DMS53 treated with DMSO at 0.1 percent for 48 hours (cell line): ENCODE data around the gene C1orf167.

ENCODE experiments used
- DNase-seq: peaks from one replicate; lab custom pipeline; 2025; ENCODE audit not compliant: unreplicated experiment; lab: John Stamatoyannopoulos, UW

C1orf167 gene

DNA sequence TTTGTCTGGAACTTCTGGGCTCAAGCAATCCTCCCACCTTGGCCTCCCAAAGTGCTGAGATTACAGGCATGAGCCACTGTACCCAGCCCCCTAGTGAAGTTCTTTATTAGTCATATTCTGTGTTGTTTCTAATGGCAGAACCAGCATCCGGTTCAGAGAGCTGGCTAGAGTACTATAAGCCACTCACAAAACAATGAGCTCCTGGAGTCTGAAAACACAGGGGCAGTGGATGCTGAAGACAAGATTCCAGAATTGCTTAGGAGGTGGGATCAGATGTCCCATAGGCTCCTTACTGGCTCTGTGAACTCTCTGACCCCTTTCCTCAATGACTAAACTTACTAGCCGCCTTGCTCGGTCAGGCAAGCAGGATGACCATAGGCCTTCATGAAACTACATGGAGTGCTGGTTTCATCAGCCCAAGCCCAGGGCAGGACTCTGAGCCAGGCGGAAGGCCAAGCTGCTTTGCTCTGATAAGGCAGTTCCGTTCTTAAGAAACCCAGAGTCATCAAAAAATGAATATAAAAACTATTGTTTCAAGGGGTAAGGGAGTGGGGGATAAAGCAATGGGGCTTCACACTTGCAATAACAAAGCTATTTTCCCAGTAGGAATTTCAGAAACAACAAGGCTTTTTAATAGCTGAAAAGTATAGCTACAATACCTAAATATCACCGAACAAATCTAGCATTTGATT, 35.7 kb downstream of the C1orf167 start:
- DNase-seq, result no peak

DNA sequence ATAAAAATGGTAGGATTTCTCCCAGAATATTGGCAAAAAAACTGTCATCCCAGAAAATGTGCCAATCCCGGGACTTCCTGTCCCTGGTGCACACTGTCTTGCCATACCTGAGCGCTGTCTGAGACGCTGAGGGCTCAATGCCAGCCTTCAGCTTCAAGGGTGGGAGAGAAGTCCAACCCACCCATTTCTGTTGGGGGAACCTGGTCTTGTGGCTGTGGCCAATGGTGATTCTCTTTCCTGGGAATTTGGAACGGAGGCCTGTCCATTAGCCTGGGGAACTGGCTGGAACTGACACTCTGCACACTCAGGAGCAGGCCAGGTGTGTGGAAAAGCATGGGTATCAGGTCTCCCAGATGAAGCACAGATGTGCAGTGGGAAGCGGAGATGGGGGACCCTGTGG, 37.1 kb downstream of the C1orf167 start:
- DNase-seq, result no peak

DNA sequence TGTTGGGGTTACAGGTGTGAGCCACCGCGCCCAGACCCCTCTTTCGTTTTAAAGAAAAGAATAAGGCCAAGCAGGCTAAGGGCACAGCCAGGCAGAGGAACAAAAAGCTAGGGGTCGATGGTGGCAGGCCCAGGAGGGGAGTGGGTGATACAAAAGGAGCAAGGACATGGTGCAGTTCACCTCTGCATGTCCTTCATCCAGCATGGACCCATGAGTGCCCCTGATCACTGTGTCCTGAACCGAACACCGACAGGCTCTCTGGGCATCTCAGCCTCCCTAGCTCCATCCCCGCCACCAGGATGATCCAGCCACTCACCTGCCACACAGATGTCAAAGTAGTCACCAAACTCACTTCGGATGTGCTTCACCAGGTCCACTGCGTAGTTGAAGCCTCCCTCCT, 37.9 kb downstream of the C1orf167 start:
- DNase-seq, result no peak

DNA sequence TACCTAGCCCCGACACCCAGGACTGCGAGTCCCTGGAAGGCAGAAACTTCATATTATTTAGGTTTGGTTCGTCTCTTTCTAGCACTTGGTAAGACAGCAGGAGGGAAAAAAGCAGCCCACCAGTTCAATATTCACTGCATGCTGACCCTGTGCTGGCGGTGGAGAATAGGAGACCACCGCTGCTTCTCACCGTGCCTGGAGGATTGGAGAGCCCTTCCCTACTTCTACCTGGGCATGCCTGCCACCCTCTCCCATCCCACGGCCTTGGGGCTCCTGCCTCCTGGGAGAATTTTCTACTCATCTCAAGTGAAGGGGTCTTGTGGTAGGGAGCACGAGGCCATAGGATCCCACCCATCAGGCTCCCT, 38.4 kb downstream of the C1orf167 start:
- DNase-seq, result no peak

DNA sequence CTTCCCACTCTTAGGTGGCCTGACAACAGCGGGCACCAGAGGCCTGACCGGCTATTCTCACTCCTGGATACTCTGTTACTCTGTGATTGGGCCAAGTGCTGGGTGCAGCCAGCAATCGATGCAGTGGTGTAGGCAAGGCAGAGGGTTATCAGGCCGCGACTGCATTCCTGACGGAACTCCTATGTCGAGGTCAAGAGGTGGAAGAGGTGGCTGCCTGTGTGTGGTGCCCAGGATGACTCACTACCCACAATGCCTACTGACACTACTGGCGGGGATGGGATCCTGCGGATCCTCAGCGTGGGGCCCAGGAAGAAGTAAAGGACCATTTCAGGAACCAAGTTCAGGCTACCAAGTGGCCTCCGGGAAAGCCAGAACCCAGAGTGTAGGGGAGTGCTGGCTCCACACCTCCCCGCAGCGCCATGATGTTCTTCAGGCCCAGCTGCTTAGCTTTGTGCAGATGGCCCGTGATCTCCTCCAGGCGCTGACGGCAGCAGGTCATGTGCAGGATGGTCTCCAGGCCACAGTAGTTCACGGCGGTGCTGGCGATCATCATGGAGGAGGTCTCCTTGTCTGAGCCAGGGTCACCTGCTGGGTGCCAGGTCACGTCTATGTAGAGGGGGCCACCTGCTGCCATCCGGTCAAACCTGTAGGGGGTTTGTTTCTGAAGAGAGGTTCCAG, 38.9 kb downstream of the C1orf167 start:
- DNase-seq, result no peak

DNA sequence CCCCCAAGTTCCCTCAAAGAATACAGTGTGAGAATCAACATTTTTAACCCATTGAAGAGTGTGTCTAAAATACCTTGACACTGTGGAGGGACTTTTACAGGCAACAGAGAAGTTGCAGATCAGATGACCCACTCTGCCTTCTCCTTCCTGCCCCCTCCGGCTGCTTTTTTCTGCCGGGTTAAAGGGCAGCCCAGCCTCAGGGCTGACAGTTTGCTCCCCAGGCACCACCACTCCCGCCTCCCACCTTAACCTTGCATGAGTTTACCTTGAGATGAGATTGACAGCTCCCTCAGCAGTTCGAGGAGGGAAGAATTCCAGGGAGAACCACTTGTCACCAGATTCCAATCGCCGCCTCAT, 40.6 kb downstream of the C1orf167 start:
- DNase-seq, result no peak

DNA sequence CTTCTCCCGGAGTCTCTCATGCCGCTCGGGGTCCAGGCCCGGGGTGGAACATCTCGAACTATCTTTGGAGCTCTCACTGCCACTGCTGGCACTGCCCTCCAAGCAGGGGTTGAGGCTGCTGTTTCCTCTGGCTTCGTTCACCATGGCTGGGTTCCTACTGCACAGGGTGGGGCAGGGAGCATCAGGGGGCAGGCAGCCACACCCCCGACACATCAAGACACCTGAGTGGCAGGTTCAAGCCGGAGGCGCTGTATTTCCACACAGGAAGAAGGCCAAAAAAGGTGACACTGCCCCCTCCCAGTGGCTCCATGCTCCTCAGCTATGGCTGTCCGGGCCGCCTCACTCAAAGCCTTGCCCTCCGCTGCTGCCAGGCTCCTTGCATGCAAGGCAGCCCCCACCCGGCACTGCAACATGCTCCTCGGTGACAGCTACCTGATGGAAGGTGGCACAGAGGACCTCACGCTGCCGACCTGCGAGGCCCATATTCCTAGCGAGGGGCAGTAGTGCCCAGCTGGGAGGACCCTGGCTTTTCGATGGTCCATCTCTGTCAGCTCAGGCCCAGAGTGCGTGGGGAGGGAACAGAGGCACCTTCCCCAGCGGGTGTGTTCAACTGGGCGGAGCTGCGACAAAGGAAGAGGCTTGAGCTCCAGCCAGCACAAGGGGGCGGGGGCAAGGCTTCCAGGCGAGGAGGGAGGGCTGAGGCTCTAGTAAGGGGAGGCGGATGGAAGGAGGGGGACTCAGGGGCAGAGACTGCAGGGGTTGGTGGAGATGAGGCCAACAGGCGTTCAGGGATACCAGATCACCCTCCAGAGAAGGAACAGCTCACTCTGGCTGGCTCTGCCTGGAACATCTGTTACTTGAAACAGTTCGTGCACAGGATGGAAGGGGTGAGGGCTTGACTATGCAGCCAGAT, 41.2 kb downstream of the C1orf167 start:
- DNase-seq, result no peak

DNA sequence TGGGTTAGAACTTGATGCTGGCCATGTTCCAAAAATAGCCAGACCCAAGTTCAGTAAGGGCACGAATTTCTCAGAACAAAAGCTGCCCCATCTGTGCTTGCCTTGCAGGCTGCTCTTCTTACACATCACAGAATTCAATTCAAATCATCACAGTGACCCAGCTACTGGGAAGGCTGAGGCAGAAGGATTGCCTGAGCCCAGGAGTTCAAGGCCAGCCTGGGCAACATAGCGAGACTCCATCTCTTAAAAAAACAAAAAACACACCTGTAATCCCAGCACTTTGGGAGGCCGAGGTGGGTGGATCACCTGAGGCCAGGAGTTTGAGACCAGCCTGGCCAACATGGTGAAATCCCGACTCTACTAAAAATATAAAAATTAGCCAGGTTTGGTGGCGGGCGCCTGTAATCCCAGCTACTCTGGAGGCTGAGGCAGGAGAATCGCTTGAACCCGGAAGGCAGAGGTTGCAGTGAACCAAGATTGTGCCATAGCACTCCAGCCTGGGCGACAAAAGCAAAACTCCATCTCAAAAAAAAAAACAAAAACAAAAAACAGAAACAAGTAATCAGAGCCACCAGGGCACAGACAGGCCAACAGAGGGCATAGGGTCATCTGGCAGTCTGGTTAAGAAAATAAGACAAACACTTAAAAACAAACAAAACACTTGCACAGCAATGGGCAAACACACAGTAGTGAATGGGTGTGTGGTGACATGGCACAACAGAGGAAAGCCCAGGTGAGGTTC, 42.1 kb downstream of the C1orf167 start:
- peak; percentile 60 for DNase-seq

DNA sequence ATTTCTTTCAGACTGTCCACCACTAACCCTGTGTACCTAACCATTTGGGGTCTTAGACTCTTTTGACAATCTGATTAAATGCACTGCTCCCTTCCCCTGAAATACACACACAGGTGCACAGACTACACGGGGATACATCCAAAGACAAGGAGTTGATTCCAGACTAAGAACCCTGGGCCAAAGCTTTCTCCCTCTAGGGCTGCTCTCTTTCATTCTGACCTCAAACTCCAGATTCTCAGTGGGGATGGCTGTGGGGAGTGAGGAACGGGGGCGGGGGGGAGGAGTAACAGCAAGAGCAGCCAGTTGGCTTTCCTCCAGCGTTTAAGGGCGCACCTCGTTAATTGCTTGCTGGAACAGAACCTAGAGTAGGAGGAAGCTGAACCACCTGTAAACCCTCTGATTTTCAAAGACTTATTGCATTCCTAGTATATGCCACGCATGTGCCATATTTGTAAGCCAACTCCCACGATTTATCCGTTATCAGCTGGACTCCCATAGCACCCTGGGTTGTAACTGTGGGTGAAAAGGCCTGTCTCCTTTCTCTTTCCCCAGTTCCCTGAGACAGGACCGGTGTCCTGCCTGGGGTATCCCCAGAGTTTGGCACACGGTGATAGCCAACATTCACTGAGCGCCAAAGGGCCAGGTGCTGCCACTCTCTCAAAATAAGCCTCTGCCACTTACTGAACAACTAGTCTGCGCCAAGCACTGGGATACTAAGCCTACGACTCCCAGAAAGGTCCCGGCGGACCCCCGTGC, 42.9 kb downstream of the C1orf167 start:
- no peak for DNase-seq

DNA sequence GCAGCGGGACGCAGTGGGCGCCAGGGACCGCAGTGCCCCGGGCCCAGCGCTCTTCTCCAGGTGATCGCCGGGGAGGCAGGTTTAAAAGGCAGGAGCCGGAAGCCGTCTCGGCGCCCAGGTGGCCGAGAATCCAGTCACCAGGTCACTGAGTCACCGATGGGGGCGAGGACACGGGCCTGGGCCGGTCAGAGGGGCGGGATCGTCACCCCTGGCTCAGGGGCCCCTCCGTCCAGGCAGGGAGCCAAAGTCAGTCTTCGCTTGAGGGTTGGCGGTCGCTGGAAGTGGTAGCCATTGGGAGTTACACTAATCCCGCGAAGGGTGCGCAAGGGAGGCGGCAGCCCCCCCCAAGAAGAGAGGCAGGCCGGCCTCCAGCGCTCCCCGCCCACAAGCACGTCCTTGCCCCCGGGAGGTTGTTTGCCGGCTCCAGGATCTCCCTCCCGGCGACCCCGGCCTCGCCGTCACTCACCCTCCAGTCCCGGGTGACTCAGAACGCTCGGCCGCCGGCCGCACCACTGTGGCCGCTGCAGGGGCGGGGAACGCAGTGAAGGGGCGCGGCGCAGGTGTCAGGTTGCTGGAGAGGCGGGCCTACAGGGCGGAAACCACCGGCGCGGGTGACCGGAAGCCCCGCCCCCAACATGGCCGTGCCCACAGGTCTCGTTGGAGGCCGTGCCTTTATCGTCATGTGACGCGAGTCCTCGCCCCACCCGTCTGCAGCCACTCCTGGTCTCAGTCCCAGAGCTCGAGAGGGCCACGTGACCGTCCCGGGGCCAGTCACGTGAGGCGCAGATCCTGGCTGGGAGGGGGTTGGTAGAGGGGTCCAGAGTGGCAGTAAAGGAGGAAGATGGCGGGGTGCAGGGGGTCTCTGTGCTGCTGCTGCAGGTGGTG, 43.7 kb downstream of the C1orf167 start, which contains the start of the genes CLCN6 and MTHFR:
Gene CLCN6 (plus strand): TSS at position 770 of the 885 bp plus-strand sequence. CDS start 72 bp downstream, at position 842.
Gene MTHFR (minus strand): TSS at position 543 of the 885 bp plus-strand sequence. CDS start 2,848 bp downstream, outside the sequence.
- peak; percentile 97 for DNase-seq

DNA sequence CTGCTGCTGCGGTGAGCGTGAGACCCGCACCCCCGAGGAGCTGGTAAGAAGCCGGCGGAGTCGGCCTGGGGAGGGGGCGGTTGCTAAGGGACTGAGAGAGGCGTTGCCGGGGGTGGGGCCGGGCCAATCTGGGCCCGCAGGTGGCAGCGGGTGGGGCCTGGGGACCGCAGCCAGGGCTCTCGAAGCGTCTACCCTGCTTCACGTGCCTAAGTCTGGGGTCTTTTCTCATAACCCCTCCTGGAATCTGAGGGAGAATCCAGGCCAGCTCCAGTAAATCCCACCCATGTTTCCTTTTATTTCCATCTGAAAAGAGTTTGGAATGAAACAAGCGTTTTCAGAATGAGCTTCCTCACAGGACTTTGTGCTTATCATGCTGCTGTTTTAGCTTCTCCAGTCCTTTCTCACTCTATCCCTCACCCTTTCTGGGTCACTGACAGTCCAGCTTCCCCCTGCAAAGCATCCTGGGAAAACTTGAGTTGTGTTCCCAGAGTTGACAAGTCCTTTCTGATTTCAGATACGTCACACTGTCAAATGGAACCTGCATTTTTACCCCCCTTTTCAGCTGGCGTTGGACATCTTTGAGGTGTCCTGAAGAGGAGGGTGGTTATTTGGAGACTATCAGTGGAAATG, 44.4 kb downstream of the C1orf167 start:
- peak; percentile 72 for DNase-seq

DNA sequence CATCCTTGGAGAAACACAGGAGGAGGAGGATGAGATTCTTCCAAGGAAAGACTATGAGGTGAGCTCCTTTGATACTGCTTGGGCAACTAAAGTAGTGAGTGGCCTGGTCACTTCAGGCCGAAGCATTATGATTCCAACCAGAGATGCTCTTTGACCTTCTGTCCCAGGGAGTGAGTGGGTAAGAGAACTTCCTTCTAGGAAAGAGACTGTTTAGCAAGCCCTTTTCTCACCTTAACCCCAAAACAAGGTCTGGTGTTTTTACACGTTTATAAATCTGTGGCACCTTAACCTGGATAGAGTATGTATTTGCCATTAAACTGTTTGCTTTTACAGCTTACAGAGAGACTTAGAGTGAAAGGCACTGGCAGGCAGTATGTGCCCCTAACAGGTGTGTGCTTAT, 45.1 kb downstream of the C1orf167 start:
- no peak for DNase-seq

DNA sequence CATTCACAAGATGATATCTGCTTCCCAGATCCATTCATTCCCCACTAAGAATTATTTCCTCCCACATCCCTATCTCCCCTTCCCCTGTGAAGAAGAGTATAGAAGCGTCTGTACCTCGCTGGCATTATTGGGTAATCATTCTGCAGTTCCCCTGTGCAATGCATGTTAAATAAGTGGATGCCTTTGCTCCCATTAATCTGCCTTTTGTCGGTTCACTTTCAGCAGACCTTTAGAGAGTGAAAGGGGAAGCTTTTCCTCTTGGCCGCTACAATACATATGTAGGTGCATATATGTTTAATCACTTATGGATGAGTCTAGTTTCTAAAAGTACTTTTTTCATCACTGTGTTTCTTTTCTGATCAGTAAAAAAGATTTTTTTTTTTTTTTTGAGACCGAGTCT, 51.0 kb downstream of the C1orf167 start:
- no peak for DNase-seq

DNA sequence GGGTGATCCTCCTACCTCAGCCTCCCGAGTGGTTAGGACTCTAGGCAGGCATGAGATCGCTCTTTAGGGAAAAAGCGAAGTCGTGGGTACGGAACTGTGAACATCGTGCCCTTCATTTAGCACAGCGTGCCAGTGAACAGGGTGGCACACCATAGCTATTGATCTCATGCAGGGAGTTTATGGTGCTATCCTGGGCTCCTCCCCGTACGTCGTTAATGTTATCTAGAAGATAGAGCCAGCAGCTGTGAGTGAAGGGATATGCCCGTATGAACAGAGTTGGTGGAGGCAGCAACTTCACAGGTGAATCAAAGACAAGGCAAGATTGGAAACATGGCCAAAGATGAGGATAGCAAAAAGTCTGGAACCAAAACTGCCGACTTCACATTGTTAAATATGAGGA, 55.2 kb downstream of the C1orf167 start:
- no peak for DNase-seq

DNA sequence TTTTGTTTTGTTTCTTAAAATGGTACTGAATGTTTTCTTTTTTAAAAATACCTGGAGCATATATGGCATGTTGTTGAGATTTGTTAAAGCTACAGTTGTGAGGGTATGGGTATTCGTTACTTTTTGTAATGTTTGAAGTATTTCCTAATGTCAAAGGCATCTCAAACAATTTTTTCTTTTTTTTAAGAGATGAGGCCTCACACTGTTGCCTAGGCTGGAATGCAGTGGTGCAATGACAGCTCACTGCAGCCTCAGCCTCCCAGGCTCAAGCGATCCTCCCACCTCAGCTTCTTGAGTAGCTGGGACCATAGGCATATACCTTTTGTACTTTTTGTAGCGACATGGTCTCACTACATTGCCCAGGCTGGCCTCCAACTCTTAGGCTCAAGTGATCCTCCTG, 60.1 kb downstream of the C1orf167 start:
- no peak for DNase-seq

DNA sequence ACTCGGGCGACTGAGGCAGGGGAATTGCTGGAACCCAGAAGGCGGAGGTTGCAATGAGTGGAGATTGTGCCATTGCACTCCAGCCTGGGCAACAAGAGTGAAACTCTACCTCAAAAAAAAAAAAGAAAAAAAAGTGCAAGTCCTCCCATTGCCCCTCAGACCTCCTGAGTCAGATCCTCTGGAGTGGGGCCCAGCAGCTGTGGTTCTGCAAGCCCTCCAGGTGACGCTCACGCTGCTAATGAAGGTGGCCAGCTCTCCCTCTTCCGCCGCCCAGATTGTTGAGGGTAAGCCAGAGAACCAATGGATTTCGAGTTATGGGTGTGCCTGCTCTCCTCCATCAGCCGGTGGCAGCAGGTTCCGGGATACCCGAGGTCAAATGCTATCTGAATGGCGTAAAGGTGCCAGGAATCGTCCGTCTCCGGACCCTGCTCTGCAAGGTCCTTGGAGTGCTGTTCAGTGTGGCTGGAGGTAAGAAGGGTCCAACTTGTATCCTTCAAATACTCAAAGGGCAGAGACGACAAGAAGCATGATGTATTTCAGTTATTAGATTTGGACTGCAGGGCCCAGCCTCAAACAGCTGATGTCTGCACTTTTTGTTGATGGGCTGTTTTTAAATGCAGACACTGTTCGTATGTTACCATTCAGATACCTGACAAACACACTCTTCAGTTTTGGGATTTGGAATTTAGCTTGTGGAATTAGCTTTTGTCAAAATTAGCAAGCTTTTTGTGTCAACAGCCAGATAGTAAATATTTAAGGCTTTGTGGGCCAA, 61.6 kb downstream of the C1orf167 start:
- DNase-seq, result no peak

DNA sequence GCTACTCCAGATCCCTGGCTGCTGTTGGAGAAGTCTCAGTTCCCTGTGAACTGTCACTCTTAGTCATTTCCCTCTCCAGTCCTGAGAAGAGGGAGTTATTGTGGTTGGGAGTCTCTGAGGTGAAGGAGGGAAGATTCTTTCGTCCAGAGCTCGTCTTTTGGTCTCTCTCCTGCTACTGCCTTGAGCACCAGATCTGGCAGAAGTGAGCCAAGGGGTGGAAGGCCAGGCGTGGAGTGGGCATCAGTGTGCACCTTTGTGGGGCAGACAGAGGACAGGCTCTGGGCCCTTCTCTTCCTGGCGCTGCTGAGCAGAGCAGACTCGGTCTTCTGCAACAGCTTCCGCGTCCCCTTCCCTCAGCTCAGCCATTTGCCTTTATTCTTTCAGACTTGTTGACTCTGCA, 63.1 kb downstream of the C1orf167 start:
- DNase-seq, result no peak

DNA sequence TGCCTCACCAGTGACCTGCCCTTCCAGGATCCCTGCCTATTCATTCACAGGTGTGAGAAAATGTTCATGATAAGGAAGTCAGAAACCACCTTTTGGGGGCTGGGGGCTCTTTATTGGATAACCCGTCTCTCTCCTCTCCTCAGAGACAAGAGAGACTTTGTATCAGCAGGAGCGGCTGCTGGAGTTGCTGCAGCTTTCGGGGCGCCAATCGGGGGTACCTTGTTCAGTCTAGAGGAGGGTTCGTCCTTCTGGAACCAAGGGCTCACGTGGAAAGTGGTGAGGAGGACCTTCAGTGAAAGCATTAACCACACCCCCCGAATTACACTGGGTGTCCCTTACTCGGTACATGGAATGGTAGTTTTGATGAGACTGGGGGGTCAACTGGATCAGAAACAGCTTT, 65.0 kb downstream of the C1orf167 start:
- no peak for DNase-seq
